MM.1S (cell line): Measurements from ENCODE around the gene SPRYD7.
"Not testable (repeated sequence)": the region's sequence is repeated elsewhere in the genome, so short reads cannot be mapped to it uniquely, and the experiment has no call there.

Source experiments
- DNase-seq: peaks from one replicate; pipeline ENCODE4 v3.0.0-alpha.2; 2015
- H2AFZ ChIP-seq: fragments of 300-600 bp; sonication (generic); 2 replicates; pipeline ENCODE4 v1.6.0; 2016; ENCODE audit warnings: antibody characterized with exemption, low read length
- H3F3A ChIP-seq: fragments of 300-600 bp; sonication (generic); 2 replicates; pipeline ENCODE4 v1.6.1; 2016; ENCODE audit warnings: mild to moderate bottlenecking, antibody characterized with exemption, low read length, moderate library complexity, mixed read lengths; ENCODE audit not compliant: insufficient read depth
- H3K27ac ChIP-seq: fragments of 300-600 bp; sonication (generic); 2 replicates; pipeline ENCODE4 v1.5.1; 2016; ENCODE audit warnings: mild to moderate bottlenecking, low read length
- H3K27me3 ChIP-seq: fragments of 300-600 bp; sonication (generic); replicated peaks from 2 replicates; pipeline ENCODE4 v1.6.0; 2016; ENCODE audit warnings: low read length; ENCODE audit not compliant: insufficient read depth
- H3K36me3 ChIP-seq: fragments of 300-600 bp; sonication (generic); replicated peaks from 2 replicates; pipeline ENCODE4 v1.6.1; 2016; ENCODE audit warnings: mild to moderate bottlenecking, low read length, mixed read lengths; ENCODE audit not compliant: insufficient read depth
- H3K4me1 ChIP-seq: fragments of 300-600 bp; sonication (generic); 2 replicates; pipeline ENCODE4 v1.6.1; 2016; ENCODE audit warnings: low read length, mixed read lengths
- H3K4me2 ChIP-seq: fragments of 300-600 bp; sonication (generic); 2 replicates; pipeline ENCODE4 v1.6.0; 2016; ENCODE audit warnings: low read depth, low read length
- H3K4me3 ChIP-seq: fragments of 300-600 bp; sonication (generic); 2 replicates; pipeline ENCODE4 v1.5.1; 2016; ENCODE audit warnings: low read length, mixed read lengths
- H3K79me2 ChIP-seq: fragments of 300-600 bp; sonication (generic); 2 replicates; pipeline ENCODE4 v1.6.1; 2016; ENCODE audit warnings: mixed run types, low read length, mixed read lengths
- H3K9ac ChIP-seq: fragments of 300-600 bp; sonication (generic); 2 replicates; pipeline ENCODE4 v1.6.1; 2016; ENCODE audit warnings: low read length, mixed read lengths
- H3K9me2 ChIP-seq: fragments of 300-600 bp; sonication (generic); replicated peaks from 2 replicates; pipeline ENCODE4 v1.6.1; 2016; ENCODE audit warnings: mild to moderate bottlenecking, low read length, mixed read lengths; ENCODE audit not compliant: insufficient read depth
- H3K9me3 ChIP-seq: fragments of 300-600 bp; sonication (generic); replicated peaks from 2 replicates; pipeline ENCODE4 v1.6.1; 2016; ENCODE audit warnings: mild to moderate bottlenecking, low read length, mixed read lengths; ENCODE audit not compliant: insufficient read depth
- H4K20me1 ChIP-seq: fragments of 300-600 bp; sonication (generic); 2 replicates; pipeline ENCODE4 v1.6.1; 2016; ENCODE audit warnings: mild to moderate bottlenecking, low read length, moderate library complexity, mixed read lengths; ENCODE audit not compliant: insufficient read depth
- EZH2 ChIP-seq: fragments of 300-600 bp; sonication (generic); optimal IDR thresholded peaks from 2 replicates; pipeline ENCODE3; 2017; ENCODE audit warnings: low read depth, mild to moderate bottlenecking, antibody characterized with exemption, low read length, mixed read lengths
- EZH2phosphoT487 ChIP-seq: fragments of 300-600 bp; sonication (generic); IDR thresholded peaks from 2 replicates; pipeline ENCODE4 v1.6.1; 2018; ENCODE audit warnings: antibody characterized with exemption, low read length
- TF ChIP-seq, protein P1 (sequence below): fragments of 300-600 bp; sonication (generic); IDR thresholded peaks from 2 replicates; pipeline ENCODE4 v1.5.1; 2016; ENCODE audit warnings: antibody characterized with exemption, low read length, mixed read lengths

Gene SPRYD7

DNA sequence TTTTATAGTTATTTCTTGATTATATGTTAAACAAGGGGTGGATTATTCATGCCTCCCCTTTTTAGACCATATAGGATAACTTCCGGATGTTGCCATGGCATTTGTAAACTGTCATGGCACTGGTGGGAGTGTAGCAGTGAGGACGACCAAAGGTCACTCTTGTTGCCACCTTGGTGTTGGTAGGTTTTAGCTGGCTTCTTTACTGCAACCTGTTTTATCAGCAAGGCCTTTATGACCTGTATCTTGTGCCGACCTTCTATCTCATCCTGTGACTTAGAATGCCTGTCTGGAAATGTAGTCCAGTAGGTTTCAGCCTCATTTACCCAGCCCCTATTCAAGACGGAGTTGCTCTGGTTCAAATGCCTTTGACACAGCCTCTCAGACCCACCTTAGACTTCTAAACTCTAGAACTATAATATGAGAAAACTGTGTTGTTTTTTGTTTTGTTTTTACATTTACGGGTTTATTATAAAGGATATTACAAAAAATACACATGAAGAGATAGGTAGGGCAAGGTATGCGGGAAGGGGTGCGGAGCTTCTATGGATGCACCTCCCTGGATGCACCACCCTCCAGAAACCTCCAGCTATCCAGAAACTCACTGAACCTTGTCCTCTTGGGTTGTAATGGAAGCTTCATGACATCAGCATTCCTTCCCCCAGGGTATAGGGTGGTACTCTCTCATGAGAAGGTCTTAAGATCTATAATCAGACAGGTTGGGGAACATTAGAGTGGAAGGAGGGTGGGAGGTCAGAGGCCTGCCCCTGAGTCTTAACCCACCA lies 15.8 kb upstream of the SPRYD7 start:
- Histone ChIP-seq H3K27me3 (no peaks in the 10 kb centered on the region), H3K9me2 (no peaks in the 10 kb centered on the region), H3K4me3 (no peak overlapping the region), H3K9ac (no peak overlapping the region), H3K36me3 (no peaks in the 10 kb centered on the region), H3K4me2 (no peak overlapping the region), H3F3A (no peaks in the 10 kb centered on the region), H3K9me3 (no peaks in the 10 kb centered on the region), H3K79me2 (no peaks in the 10 kb centered on the region), H4K20me1 (no peaks in the 10 kb centered on the region), H3K27ac (no peak overlapping the region), H3K4me1 (no peaks in the 10 kb centered on the region), H2AFZ (no peak overlapping the region)
- TF ChIP-seq EZH2phosphoT487 (no peak), EZH2 (no peak)
- TF ChIP-seq, protein P1, sequence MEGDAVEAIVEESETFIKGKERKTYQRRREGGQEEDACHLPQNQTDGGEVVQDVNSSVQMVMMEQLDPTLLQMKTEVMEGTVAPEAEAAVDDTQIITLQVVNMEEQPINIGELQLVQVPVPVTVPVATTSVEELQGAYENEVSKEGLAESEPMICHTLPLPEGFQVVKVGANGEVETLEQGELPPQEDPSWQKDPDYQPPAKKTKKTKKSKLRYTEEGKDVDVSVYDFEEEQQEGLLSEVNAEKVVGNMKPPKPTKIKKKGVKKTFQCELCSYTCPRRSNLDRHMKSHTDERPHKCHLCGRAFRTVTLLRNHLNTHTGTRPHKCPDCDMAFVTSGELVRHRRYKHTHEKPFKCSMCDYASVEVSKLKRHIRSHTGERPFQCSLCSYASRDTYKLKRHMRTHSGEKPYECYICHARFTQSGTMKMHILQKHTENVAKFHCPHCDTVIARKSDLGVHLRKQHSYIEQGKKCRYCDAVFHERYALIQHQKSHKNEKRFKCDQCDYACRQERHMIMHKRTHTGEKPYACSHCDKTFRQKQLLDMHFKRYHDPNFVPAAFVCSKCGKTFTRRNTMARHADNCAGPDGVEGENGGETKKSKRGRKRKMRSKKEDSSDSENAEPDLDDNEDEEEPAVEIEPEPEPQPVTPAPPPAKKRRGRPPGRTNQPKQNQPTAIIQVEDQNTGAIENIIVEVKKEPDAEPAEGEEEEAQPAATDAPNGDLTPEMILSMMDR = no peak
- no peak for DNase-seq

DNA sequence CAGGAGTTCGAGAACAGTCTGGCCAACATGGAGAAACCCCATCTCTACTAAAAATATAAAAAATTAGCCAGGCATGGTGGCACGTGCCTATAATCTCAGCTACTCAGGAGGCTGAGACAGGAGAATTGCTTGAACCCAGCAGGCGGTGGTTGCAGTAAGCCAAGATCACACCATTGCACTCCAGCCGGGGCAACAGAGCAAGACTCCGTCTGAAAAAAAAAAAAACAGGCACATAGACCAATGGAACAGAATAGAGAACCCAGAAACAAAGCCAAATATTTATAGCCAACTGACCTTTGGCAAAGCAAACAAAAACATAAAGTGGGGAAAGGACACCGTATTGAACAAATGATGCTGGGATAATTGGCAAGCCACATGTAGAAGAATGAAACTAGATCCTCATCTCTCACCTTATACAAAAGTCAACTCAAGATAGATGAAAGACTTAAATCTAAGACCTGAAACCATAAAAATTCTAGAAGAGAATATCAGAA lies 12.7 kb upstream of the SPRYD7 start:
- H3K36me3 ChIP-seq, H3K4me1 ChIP-seq, H3K27ac ChIP-seq, H3K4me3 ChIP-seq, H3K27me3 ChIP-seq, H3K9me2 ChIP-seq, H3F3A ChIP-seq, H4K20me1 ChIP-seq, H3K4me2 ChIP-seq, H3K9ac ChIP-seq, H3K79me2 ChIP-seq, H3K9me3 ChIP-seq, DNase-seq, H2AFZ ChIP-seq: not testable (repeated sequence)

DNA sequence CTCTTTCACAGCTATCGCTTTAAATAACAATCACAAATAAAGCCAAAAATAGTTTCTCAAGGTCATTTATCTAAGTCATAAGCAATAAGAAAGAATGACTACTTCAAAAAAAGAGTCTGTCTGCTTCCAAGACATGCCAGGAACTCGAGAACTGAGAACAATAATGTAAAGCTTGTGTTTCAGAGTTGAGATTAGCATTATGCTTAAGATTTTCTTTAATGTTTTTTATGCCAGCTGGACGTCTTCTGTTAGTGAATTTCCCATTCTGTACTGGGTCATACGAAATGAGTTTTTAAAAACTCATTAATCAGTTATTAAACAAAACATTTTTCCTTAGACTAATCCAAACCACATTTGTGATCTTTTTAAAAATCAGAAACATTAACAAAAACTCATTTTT lies 3.2 kb upstream of the SPRYD7 start:
- no peak overlapping the region for H3K4me2 ChIP-seq
- no peak overlapping the region for H3K4me3 ChIP-seq
- H3K27ac ChIP-seq = no peak overlapping the region
- H3K27me3 ChIP-seq = no peaks in the 10 kb centered on the region
- TF ChIP-seq EZH2 (no peak), EZH2phosphoT487 (no peak)
- TF ChIP-seq, protein P1 = no peak
- H3K4me1 ChIP-seq = no peaks in the 10 kb centered on the region
- H4K20me1 ChIP-seq = no peaks in the 10 kb centered on the region
- no peak overlapping the region for H2AFZ ChIP-seq
- no peak overlapping the region for H3K9ac ChIP-seq
- no peaks in the 10 kb centered on the region for H3K9me2 ChIP-seq
- H3K9me3 ChIP-seq = no peaks in the 10 kb centered on the region
- no peaks in the 10 kb centered on the region for H3K79me2 ChIP-seq
- H3K36me3 ChIP-seq = no peaks in the 10 kb centered on the region
- DNase-seq = no peak
- no peaks in the 10 kb centered on the region for H3F3A ChIP-seq

DNA sequence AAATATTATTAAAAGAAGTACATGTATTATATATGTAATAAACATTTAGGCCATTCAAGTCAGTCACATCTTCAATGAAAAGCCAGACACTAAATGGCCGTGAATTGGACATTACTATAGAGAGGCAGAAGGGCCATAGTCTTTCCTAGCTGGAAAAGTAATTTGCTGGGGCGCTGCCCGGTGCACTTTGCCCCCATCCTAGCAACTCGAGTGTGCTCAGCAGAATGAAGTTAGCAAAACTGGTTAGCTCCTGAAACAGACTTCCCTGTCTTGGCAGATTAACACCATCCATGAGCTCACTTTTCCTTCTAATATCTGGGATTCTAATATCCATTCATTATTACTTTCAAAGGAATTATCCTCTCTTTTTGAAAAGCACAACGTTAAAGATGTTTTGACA lies 2.8 kb upstream of the SPRYD7 start:
- H3K9me3 ChIP-seq = no peaks in the 10 kb centered on the region
- H3K4me1 ChIP-seq = no peaks in the 10 kb centered on the region
- H3K9me2 ChIP-seq = no peaks in the 10 kb centered on the region
- H3K79me2 ChIP-seq = no peaks in the 10 kb centered on the region
- TF ChIP-seq EZH2phosphoT487 = no peak
- TF ChIP-seq EZH2 = no peak
- TF ChIP-seq, protein P1 = no peak
- H3K36me3 ChIP-seq = no peaks in the 10 kb centered on the region
- no peaks in the 10 kb centered on the region for H4K20me1 ChIP-seq
- no peak overlapping the region for H3K9ac ChIP-seq
- H3K27me3 ChIP-seq = no peaks in the 10 kb centered on the region
- no peak for DNase-seq
- no peak overlapping the region for H3K4me3 ChIP-seq
- H3K27ac ChIP-seq = no peak overlapping the region
- H2AFZ ChIP-seq = no peak overlapping the region
- no peaks in the 10 kb centered on the region for H3F3A ChIP-seq
- no peak overlapping the region for H3K4me2 ChIP-seq
